GM12864 (cell line): ENCODE data around the gene CARNS1.

Experiments used
- DNase-seq: peaks from one replicate; pipeline ENCODE4 v3.0.0-alpha.2; 2011; ENCODE audit warnings: low read depth
- H3K4me3 ChIP-seq: 2 replicates; pipeline ENCODE4 v1.5.1; 2011; ENCODE audit warnings: mild to moderate bottlenecking, low read depth, low read length, control low read depth
- CTCF ChIP-seq: IDR thresholded peaks from 2 replicates; pipeline ENCODE4 v1.5.1; 2011; ENCODE audit warnings: low read depth, mild to moderate bottlenecking, moderate library complexity, low read length, control low read depth, inconsistent platforms; ENCODE audit errors: missing control alignments

The CARNS1 gene

GRCh38 chr11:67412495-67413179, 2.8 kb upstream of the CARNS1 start:
- TF ChIP-seq CTCF: no peak
- no peak for DNase-seq
- no peak overlapping the region for H3K4me3 ChIP-seq

- TF ChIP-seq CTCF: no peak
- H3K4me3 ChIP-seq: no peak overlapping the region
- DNase-seq: no peak
These were observed 2.1 kb upstream of the CARNS1 start for GRCh38 chr11:67413266-67413849.

GRCh38 chr11:67416416-67417335, 1.2 kb downstream of the CARNS1 start:
- no peak for TF ChIP-seq CTCF
- DNase-seq: no peak
- no peak overlapping the region for H3K4me3 ChIP-seq

- no peak for DNase-seq
- TF ChIP-seq CTCF: no peak
- H3K4me3 ChIP-seq: no peak overlapping the region
These were observed 1.9 kb downstream of the CARNS1 start for GRCh38 chr11:67417425-67417824.

- no peak for DNase-seq
- no peak overlapping the region for H3K4me3 ChIP-seq
- no peak for TF ChIP-seq CTCF
These were observed 3.2 kb downstream of the CARNS1 start for GRCh38 chr11:67418476-67419281.

- no peak for DNase-seq
- H3K4me3 ChIP-seq: no peak overlapping the region
- no peak for TF ChIP-seq CTCF
These were observed 4.0 kb downstream of the CARNS1 start for GRCh38 chr11:67419325-67420049.
